B cell (primary cell): Measurements from ENCODE around the gene AMZ2.

Experiments
- CTCF ChIP-seq: fragments of 200-600 bp; IDR thresholded peaks from one replicate; pipeline ENCODE4 v1.8.0; 2022; ENCODE audit warnings: antibody characterized with exemption, mild to moderate bottlenecking
- EZH2 ChIP-seq: IDR thresholded peaks from 2 replicates; pipeline ENCODE4 v1.6.1; 2012; ENCODE audit warnings: borderline replicate concordance, low read depth, mild to moderate bottlenecking, moderate library complexity, low read length; ENCODE audit not compliant: insufficient read depth, poor library complexity, severe bottlenecking

- TF ChIP-seq CTCF (no peak), EZH2 (no peak)
Observed at GRCh38 chr17:68255151-68255550, 7.3 kb downstream of the AMZ2 start.
